HG02759 (cell line): ENCODE measurements around the gene TMEM120B.

Experiments used
- ATAC-seq: cut with Tn5 transposase; IDR thresholded peaks from one replicate; pipeline ENCODE4 v1.9.1; 2021; ENCODE audit warnings: mild to moderate bottlenecking, moderate library complexity; ENCODE audit not compliant: unreplicated experiment

The TMEM120B gene

GRCh38 chr12:121830134-121830533 is 117.6 kb downstream of the TMEM120B start:
- ATAC-seq: no peak

- ATAC-seq: no peak
Observed at GRCh38 chr12:121830588-121831265, 118.2 kb downstream of the TMEM120B start.
